Glomerular visceral epithelial cell (primary cell): Measurements from ENCODE around the gene ZFHX2.

Source experiments
- DNase-seq: peaks from one replicate; pipeline ENCODE4 v3.0.0-alpha.2; 2016; ENCODE audit errors: extremely low spot score

ZFHX2 gene

DNA sequence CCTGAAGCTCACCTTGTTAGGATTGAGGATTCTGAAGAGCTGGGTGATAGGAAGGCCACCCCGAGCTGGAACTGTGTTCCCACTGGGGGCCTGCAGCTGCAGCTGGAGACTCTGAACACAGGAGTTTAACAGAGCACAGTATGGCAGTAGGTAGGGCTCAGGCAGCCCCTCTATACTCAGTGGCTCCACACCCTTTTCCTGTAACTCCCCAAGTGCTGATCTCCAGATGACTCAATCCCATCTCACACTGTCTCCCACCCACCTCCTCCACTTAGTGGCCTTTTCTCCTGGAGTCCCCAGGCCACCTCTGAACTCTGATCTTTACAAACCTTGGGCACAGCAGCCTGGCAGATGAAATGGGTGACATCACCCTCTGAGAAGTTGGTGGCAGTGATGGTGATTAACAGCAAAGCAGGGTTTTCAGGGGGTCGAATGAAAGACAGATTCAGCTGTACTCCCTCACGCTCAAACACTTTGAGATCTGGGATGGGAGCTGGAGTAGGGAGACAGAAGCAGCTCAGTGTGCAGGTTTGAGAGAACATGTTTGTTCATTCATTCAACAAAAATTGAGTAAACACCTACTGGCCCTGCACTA lies 8.5 kb upstream of the ZFHX2 start:
- DNase-seq: no peak

DNA sequence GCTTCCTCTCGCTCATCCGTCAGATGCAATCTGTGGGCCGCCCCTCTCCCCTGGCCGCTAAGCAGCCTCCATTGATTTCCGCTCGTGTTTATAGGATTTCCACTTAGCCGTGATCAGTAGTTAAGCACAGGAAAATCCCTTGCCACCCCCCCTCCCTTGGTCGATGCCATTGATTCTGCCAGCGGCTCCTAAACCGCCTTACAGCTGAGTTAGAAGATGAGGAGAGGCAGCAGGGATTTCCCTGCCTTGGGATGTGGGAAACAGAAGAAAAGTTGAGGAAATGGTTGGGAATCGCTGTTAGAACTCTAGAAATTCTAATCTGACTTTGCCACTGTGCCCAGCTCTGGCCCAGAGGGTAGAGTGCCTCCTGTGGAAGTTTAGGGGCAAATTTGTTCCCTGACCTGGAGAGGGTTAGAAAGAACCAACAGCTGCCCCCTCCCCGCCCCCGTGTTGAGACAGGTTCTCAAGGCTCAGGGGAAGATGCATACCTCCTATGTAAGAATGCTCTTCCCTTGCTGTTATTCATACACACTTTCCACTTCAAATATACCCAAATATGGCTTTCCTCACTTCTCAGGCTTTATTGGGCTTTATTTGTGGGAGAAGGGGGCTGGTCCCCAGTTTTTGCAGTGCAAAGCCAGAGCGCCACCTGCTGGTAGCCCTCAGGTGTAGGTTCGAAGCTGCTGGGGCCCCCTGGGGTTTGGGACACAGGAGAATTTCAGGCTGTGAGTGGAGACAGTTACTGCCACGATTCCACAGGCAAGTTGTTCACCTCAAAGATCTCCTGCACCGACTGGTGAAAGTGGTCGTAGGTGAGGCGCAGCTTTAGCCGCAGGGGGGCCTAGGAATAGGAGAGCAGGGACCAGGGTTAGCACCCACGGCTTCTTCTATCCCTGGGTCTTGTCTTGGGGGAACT lies 7.7 kb upstream of the ZFHX2 start:
- peak; percentile 61 for DNase-seq

DNA sequence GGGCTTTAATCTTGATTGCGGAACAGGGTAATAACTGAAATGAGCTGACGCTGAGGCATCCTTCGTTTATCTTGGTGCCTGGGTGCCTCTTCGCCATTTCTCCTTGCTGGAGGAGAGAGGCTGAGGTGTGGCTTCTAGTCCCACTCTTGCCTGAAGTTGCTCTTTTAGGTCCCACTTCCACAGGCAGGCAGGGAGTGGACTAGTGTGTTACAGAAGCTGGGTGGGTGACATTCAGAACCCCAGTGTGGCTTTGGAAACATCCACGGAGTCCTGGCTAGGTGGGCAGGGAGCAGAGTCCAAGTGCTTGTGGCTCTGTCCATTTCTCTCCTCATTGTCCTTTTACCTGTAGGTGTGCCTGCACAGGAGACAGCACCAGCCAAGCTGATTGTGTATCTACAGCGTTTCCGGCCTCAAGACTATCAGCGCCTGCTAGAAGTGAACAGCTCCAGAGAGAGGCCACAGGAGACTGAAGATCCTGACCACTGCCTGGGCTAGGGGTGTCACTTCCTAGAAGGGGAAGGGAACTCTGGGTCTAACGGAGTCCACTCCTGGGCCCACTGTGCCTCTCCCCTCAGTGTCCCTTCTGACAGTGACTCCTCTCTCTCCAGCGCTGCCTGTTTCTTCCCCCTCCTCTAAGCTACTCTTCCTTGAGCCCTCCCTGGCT lies 6.9 kb upstream of the ZFHX2 start:
- no peak for DNase-seq

DNA sequence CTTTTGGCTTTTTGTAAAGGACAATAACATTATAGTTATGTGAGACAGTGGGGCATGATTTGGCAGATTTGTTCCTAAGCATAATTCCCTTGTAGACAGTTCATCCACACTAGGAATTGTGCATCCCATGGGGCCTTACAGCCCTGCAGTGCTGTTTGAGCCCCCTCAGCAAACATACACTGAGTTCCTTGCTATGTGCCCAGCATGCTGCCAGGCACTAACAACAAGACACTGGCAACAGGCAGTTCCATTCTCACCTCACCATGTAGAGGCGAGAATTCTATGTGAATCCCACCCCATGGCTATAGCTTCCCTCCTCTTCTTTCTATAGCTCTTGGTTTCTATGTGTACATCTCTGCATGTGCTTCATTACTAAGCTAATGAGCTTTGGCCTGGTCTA lies 6.4 kb upstream of the ZFHX2 start:
- DNase-seq: no peak

DNA sequence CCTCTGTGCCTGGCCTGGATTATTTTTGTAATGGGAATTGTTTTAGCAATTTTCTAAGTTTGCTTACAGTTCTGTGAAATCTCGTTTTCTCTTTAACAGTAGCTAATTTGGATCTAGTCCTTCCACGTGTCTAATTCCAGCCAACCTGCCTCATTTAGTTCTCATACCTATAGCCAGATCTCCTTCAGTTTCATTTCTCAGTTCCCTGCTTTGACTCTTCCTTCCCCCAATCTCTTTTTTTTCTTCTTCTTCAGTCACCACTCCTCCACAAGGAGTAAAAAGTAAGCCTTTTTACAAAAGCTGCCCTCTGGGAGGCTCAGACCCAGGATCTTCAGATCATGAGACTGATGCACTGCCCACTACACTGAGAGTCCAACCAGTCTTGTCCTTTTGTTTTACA lies 6.0 kb upstream of the ZFHX2 start:
- no peak for DNase-seq

DNA sequence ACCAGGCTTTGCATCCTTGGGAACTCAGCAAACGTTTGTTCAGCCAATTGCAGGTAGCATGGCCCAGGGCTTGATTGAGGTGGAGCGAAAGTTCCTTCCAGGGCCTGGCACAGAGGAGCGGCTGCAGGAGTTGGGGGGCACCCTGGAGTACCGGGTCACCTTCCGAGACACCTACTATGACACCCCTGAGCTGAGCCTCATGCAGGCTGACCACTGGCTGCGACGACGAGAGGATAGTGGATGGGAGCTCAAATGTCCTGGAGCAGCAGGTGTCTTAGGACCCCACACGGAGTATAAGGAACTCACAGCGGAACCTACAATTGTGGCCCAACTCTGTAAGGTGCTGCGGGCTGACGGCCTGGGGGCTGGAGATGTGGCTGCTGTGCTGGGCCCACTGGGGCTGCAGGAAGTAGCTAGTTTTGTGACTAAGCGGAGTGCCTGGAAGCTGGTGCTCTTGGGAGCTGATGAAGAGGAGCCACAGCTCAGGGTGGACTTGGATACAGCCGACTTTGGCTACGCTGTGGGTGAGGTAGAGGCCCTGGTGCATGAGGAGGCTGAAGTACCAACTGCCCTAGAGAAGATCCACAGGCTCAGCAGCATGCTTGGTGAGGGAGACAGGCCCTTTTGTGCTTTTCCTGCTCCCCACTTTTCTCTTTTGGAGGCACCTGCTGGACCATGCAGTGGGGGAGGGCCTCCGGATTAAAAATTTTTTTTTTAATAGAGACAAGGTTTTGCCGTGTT lies 5.3 kb upstream of the ZFHX2 start:
- peak; percentile 24 for DNase-seq

DNA sequence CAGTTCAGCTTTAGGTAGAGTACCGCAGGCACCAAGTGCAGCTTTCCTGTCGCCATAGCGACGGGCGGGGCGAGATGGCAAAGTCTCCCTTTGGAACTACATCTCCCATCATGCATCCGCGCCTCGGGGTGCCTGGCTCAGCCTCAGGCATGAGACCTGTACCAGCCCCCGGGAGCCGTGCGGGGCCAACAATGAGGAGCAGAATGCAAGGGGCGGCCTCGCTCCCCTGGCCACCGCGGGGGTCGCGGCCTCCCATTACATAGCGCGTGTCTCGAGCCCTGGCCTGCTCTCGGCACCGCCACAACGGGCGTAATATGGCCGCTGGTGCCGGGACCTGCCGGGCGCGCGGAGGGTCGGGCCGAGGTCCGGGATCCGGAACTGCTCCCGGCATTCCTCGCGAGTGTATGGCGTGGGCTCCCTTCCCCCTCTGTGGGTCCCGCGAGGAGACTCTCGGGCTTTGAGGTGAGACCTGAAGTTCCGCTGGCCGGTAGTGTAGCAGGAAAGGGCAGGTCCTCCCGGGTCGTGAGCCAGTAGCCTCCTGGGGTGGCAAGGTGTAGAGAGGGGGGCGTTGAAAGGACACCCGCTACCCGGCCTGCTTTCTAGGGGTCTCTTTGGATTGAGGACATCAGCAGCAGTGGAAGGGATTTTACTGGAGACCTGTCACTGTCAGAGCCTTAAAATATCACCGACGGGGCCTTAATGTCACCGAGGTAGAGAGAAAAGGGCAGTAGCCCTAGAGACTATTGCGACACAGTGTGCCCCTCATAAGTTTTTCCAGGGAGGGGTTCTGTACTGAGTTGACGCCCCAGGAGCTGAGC lies 4.5 kb upstream of the ZFHX2 start, which contains the start of gene THTPA:
THTPA (plus strand) TSS at position 390 of the 818 bp plus-strand sequence. CDS start 487 bp downstream, outside the sequence.
- peak; percentile 89 for DNase-seq

DNA sequence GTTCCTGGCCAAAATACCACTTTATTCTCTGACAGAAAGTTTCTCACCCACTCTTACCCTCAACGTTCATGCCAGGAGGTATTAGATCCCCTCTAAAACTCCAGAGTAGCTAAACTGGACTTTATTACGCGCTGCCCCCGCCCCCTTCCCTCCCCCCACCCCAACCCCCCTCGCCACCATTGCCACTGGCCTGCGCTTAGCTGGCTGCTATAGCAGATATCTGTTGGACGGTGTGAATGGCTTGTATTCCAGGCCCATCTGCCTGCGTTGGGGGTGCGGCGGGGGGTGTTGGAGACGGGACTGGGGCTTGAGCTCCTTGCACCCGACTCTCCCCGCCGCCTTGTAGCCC lies 3.9 kb upstream of the ZFHX2 start:
- no peak for DNase-seq

DNA sequence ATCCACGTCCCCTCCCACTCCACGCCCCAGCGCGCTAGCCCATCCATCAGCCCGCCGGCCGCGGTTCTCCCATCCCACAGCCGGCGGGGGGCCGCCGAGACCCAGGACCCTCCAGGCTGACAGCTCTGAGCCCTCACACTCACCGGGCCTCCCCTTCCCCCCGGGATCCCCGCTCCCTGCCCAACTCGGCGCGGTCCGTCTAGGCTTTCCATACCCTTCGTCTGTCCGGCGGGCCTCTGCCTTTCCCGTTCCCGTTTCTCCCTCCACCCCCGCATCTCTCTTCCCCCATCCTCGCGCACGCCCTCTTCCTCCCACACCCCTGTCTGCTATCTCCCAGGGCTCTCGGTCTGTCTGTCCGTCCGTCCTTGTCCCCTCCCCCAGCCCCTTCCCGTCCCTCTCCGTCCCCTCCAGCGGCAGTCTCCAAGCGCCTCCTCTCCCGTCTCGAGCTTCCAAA lies 726 bp downstream of the ZFHX2 start:
- DNase-seq: no peak

DNA sequence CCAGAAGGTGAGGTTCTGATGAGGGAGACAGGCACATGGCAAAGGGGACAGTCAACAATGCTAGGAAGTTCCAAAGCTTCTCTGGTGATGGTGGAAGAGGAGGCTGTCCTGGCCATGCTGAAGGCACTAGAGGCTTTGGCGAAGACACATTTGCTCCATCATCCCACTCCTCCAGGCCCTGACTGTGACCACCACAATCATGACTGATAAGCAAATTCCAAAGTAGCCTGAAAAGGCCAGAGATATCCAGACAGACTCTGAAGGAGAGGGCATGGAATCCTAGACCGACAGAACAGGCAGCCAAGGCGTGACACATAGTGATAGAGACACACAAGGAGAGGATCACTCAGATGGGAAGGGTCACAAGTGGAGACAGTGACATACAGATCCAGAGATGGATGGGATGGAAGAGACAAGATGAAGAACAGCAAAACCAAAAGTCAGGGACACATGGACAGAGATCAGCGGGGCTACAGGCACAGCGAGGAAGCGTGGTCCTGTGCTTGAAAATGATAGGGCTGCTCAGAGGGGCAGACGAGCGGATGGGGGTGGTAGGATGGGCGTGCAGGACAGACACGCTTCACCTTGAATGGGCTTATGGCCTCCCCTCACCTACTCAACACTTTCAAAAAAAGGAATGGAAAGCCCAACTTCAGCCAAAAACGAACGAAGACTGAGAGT lies 1.3 kb downstream of the ZFHX2 start:
- no peak for DNase-seq

DNA sequence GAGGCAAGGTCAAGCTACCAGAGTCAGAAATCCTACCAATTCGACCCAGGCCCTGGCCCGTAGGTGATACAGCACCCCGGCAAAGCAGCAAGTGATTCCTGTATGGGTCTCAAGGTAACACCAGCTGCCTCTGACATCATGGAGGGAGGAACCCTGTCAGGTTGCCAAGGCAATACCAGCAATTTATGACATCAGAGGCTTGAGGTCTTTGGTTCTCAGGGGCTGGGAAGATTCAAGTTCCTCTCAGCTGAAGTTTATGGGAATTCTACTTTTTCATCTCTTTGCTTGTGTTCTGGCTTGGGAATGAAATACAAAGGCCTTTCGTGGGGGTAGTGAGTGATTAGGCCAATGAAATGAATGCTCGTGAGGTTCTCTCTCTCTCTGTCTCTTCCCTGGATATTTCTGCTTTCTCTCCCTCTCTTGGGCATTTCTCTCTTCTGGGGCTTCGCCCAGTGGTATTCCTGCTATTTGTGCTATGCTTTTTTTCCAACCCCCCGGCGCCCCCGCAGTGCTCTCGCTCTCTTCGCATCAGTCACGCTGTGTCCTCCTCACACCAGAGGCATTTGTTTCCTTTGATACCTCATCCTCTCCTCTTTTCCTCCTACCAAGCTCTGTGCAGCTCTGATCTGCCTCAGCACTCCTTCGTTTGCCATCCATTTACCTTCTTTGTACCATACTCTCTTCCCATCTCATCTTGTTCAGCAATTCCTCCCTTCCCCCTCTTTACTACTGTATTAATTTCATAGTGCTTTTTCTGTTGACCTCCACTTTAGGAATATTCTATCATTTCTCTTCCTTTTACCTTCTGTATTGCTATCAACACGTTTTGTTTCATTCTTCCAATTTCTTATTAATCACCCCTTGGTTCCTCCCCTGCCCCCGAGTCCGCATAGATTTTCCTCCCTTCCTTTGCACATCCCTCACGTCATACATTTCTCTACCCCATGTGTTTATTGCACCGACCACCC lies 2.9 kb downstream of the ZFHX2 start:
- DNase-seq: no peak

DNA sequence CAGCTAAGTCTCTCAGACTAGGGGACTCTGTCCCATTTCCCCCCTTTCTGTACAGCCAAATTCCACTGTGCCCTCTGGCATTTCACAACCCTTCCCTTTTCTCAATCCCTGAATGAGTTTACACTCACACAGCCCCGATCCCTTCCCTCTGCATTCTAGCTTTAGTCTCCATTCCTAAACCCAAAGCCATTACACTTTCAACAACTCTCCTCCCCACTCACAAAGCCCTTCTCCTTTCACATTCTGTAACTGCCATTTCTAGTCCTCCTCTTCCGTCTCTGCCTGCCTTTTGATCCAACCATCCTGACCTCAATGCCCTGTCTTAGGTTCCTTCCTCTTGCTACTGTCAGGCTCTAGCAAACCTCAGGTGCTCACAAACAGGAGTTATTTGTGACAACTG lies 3.6 kb downstream of the ZFHX2 start:
- DNase-seq: no peak

DNA sequence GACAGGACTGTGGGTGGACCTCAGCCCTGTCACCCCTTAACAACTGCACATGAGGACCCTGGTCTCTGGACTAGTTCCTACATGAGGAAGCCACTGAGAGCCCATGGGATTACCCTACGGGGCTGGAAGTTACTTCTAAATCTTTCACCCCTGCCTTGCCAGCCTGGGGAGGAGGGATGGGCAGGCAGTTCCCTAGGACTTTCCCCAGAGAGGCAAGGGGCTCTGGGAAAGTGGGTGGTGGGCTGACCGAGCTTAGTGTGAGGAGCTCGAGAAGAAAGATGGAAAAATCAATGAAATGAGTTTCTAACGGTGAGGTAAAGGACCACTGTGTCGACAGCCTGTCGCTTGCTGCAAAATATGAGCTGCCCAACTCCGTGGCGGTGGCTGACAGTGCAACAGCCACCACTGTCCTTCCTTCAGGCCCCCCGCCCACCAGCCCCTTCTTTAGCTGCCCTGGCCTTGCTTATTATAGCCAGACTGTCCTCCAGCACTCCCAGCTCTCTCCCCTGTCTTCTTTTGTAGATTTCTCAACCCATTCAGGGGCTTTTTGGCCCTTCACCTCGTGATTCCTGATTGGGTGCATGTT lies 5.0 kb downstream of the ZFHX2 start:
- no peak for DNase-seq

DNA sequence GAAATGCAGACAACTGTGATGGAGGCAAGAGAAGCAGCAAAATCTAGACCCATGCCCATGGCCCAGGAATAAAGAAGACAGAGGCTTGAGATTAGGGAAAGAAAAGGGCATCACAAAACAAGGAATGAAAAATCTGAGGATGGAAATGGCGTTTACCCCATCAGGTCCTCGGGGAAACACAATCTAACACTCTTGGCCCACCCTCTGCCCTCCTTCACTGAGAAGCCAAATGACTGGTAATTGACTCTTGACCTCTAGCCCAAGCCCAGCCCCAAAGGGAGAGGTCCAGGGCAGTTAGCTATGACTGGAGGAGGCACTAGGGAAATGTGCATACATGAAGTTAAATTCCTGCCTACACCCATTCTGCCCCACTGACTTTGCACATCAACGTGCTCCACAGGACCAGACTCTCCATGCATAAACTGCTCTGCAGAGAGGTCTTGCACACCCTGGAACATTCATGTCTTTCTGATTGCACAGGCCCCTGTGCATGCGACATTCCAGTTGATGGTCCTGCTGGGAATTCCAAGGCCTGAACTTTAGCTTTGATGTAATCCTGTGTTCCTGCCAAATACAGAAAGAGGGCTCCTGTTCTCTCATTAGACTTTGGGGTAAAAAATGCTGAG lies 5.7 kb downstream of the ZFHX2 start:
- no peak for DNase-seq

DNA sequence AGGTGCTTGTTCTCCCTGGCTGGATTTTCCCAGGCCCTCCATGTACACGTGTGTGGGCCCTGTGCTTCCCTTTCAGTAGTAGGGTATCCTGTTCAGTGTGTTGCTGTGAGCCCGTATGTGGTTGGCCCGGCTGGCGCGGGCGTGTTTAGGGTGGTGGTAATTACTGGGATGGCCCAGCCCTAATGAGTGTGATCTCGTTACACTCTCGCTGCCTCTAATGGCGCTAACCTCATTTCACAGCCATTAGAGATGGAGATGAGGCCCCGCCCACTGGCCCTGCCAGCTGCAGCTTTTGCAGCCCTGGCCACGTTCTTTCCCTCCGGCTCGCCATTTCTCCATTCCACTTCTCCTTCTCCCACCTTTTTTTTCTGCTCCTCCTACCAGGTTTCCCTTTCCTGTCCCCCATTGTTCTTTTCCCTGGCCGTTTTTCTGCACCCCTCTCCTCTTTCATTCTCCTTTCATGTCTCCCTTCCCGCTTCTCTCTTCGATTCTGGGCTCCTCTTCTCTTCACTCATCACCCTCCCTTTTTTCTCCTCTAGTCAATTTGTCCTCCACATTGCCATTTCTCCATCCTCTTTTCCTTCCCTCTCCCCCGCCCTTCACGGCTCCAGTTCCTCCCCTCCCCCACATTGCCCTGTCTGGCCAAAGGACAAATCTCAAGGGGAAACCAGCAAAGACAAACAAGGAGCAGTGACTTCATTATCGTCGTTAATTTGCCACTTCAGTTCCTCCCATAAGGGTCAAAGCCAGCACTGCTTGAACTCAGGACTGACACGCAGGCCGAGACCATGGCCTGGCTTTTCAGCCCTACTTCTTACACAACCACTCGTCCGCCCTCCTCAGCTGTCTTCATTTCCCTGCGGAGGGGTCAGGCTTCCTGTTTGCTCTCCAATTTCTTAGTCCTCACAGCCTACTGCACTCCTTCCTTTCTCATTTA lies 6.8 kb downstream of the ZFHX2 start:
- no peak for DNase-seq

DNA sequence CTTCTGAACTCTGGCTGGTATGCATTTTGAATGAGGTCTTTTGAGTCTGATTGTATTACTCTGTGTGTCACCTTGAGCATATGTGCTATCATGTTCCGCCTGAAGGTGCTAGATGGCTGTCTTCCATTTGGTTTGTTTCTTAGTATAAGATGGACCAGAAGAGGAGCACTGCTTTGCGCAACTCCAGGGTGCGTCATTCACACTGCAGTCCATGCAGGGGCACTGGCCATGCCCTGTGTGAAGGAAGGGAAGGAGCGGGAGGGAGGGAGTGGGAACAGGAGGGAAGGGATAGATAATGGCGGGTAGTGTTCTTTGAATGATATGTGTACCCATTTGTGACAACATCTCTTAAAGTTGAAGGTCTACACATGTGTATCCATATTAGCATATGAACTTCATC lies 8.2 kb downstream of the ZFHX2 start:
- DNase-seq: no peak

DNA sequence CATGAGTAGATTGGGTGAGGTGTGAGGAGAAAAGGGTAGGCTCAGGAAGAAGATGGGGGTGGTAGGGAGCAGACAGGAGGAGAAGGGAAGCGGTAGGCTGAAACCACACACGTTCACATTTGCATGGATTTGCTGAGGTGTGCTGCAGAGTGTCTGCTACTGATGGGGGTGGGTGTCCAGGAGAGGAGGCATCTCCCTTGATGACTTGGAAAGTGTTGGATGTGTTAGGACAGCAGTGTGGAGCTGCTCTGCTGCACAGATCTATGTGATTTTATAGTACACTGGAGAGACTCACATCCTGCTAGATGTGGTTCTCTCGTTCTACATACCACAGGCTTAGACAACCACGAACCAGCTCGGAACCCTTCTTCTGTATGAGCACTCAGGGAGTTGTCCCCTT lies 9.3 kb downstream of the ZFHX2 start:
- DNase-seq: no peak

DNA sequence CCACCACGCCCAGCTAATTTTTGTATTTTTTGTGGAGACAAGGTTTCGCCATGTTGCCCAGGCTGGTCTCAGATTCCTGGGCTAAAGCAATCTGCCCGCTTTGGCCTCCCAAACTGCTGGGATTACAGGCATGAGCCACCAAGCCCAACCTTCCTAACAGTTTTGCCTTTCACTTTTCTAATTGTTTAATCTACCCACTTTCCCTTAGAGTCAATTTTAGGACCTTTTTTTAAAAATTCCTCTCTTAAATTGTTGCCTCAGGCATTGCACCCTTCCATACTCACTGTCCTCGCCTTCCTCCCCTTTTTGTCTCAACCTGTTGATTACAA lies 11.5 kb downstream of the ZFHX2 start:
- no peak for DNase-seq
